Endometrium (tissue), 2 donors: ENCODE data around the gene RARA.
A peak's percentile ranks its signal among the peaks of the same experiment; 100 is the strongest.
"Not testable (repeated sequence)": the region's sequence is repeated elsewhere in the genome, so short reads cannot be mapped to it uniquely, and the experiment has no call there.

ENCODE experiments used
- FAIRE-seq: peaks from 2 replicates; lab custom pipeline; 2012; peaks lifted over from hg19 to GRCh38; lab: Jason Lieb, UNC
- donor health status: control.
- donor health status: control.

RARA gene

DNA sequence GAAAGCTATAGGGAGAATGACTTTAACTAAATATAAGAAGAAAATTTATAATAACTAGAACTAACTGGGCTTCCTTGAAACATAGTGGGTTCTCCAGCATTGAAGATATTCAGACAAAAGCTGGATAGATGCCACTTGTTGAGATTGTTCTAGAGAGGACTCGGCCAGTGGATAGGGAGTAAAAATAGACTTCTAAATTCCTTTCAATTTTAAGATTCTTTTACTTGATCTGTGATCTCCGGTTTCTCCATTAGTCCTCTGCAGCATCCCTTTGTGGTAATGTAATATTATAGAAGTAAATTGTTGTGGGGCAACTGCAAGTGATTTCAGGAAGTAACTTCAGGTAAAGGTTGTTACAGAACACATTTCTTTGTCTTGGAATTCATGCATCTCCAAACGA is 10.3 kb upstream of the RARA start:
- FAIRE-seq: no peak

DNA sequence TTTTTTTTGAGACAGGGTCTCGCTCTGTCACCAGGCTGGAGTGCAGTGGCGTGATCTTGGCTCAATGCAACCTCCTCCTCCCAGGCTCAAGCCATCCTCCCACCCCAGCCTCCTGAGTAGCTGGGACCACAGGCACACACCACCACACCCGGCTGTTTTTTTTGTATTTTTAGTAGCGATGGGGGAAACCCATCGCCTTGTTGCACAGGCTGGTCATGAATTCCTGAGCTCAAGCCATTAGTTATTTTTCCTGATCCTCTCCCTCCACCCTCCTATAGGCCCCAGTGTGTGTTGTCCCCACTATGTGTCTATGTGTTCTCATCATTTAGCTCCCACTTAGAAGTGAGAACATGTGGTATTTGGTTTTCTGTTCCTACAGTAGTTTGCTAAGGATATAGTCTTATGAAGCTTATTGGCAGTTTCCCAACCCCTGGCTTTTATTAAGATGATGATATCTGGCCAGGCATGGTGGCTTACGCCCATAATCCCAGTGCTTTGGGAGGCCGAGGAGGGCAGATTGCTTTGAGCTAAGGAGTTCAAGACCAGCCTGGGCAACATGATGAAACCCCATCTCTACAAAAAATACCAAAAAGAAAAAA is 9.7 kb upstream of the RARA start:
- not testable (repeated sequence) for FAIRE-seq

DNA sequence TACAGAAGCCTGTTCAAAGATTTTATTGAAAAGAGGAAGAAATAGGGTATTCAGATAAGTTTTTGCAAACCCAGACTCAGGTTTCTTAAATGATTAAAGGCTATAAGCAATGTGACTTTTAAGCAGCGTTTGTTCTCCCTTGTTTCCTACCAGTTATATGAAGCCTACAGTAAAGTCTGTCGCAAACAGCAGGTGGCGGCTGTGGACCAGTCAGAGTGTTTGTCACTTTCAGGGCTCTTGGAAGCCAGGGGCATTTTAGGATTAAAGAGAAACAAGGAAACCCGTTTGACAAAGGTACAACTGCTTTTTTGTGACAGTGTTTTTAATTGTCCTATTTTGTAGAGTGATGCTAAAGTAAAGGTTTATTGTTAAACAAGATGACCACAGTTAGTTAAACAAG is 7.7 kb upstream of the RARA start:
- no peak for FAIRE-seq

DNA sequence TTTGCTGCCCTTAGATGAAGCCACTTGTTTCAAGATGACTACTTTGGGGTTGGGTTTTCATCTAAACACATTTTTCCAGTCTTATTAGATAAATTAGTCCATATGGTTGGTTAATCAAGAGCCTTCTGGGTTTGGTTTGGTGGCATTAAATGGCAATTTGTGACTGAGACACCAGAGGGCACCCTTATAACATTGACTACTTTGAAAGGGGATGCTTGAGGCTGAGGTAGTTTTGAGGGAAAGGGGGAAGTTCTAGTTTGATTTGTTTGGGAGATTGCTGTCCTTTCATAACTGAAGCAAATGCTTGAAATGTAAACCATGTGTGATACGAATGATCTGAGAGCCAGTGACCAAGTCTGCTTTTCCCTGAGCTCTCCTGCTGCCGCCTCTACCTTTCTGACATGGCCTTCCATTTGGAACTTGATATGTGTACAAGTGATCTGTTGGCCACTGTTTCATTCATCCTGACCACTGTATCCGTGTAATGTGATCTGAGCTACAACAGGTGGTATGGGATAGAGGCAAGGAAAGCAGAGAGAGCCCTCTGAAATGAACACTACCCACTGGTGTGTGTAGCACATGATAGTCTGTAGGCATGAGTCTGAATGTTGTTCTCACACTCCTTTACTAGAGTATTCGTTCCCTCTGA is 5.8 kb upstream of the RARA start:
- FAIRE-seq: peak; percentile 57

- FAIRE-seq: no peak
Observed at GRCh38 chr17:40303708-40304551, 5.0 kb upstream of the RARA start.

GRCh38 chr17:40304552-40304863 is 4.5 kb upstream of the RARA start:
- not testable (repeated sequence) for FAIRE-seq

DNA sequence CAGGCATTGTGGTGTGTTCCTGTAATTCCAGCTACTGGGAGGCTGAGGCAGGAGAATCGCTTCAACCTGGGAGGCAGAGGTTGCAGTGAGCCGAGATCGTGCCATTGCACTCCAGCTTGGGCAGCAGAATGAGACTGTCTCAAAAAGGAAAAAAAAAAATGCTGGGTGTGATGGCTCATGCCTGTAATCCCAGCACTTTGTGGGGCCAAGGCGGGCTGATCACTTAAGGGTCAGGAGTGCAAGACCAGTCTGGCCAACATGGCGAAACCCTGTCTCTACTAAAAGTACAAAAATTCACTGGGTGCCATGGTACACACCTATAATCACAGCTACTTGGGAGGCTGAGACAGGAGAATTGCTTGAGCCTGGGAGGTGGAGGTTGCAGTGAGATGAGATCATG is 4.1 kb upstream of the RARA start:
- FAIRE-seq: not testable (repeated sequence)

DNA sequence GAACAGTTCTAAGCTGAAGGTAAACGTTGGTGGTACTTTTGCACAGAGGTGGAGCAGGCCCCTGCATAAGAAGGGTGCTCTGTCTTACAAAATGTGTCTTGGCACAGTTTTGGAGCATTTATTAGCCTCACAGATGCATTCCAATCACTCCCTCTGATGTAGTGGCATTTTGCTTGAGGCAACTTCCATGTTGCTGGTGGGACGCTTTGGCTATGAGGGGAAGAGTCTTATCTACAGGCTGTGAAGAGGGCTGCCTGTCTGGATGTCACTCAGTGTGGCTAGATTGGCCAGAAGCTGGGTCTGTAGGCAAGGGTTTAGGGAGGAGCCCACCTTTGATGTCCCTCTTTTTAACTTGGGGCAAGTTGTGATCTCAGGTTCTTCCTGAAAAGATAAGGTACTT is 2.6 kb upstream of the RARA start:
- no peak for FAIRE-seq

- FAIRE-seq: no peak
Observed at GRCh38 chr17:40307001-40307730, 1.8 kb upstream of the RARA start.

DNA sequence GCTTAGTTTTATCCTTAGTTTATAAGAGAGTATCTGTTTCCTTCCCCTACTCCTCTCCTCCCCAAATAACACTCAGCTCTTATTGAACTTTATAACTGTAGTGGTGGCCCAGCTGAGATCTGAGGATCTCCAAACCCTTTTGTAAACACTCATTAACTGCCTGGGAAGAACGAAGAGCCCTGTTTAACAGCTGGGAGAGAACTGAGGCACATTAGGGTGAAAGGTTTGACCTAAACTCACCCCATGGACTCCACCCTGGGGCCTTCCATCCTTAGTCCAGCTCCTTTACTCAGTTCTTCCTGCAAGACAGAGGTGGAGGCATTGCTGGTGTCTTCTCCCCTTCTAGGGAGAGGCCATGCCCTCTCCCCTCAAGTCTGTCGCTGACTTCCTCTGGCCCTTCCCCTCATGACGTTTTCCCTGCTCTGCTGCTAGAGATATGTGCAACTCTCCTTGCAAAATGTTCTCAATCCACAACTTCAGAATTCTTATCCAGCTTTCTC is 1.2 kb upstream of the RARA start:
- FAIRE-seq: no peak

DNA sequence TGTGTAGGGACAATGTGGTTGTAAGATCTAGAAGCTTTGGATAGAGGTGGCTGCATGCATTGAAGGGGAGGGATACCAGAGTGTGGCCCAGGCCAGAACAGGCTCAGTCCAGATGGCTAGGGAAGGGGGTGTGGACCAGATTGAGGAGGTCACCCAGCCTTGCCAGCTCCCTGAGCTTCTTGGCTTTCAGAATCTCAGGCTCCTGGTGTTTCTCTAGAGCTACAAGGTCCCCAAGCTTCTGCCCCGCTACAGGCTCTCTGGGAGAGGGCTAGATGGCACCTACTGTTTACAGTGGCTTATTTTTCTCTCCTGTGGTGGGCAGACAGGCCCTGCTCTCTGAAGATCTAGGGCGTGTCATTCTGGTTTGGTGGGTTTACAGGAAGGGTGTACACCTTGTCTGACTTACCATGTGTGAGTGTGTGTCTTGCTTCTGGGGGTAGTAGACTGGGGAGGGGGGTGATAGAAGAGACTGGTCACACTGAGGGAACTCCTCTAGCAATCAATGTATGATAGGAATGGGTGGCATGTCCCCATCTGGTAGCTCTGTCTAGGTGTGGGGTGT is 1.1 kb downstream of the RARA start:
- FAIRE-seq: no peak

- no peak for FAIRE-seq
Observed at GRCh38 chr17:40310882-40311391, 2.0 kb downstream of the RARA start.

GRCh38 chr17:40311575-40311974 is 2.6 kb downstream of the RARA start:
- no peak for FAIRE-seq

GRCh38 chr17:40312131-40312731 is 3.3 kb downstream of the RARA start:
- no peak for FAIRE-seq

DNA sequence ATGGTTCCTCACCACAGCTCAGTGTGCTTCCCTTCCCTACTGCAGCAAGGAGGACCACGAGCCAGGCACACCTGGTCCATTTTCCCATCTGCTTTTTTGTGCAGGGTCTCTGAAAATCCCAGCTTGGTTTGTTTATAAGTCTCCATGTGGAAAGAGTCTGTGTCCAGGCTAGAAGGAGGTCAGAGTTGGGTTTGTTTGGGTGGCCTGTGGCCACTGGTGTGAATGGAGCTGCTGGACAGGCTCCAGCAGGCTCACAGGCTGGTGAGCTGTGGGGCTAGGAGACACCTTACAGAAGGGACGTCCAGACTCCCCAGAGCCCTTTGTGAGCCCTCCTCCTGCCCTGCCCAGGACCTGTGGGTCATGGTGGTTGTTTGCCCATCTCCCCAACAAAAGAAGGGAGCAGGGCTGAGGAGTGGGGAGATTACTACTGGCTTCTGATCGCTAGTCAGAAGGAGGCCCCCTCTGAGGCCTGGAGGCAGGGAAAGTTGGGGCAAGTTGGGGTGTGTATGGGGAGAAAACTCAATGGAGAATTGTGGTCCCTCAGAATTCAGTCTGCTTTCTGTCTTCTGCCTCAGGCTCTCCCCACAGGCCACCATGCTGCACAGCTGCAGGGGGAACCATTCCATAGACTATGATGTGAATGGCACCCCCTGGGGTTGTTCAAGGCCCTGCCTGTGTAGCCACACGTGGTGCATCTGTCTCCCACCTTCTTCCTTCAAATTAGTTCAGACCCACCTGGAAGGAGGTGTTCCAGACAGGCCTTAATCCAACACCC is 4.1 kb downstream of the RARA start:
- FAIRE-seq: no peak

DNA sequence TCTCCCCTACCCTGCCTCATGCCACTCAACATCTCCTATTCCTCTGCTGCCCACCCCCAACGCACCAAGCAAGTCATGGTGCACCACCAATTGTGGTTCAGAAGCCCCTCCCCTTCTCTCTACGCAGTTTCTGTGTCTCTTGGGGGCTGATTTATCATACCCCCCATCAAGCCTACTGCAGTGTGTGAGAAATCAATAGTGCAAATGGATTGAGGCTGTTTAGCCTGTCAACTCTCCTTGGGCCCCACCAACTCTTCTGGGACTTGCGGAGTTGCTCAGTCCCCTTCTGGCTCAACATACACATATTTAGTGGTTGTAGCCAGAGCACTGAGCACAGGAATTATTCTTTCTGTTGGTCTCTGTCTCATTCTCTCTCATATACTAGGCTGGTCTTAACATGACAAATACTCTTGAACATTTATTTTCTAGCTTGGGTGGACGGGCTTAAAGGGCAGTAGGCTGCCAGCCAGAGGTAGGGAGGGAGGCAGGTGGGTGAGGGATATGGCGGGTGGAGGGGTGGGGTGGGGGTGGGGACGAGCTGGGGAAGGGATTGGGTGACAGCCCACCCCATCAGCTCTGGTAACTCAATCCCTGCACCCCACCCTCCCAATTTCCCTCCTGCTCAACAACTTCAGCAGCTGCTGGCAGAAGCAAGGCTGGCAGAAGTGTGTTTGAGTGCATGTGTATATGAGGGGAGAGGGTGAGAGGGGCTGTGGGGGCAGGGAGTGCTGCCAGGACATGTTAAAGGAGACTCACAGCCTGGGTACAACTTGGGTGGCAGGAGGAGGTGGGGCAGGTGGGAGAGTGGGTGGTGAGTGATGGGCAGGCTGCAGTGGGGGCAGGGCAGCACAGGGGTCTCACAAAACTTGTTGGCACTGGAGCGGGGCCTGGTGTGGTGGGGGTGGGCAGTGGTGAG is 4.9 kb downstream of the RARA start:
- no peak for FAIRE-seq

DNA sequence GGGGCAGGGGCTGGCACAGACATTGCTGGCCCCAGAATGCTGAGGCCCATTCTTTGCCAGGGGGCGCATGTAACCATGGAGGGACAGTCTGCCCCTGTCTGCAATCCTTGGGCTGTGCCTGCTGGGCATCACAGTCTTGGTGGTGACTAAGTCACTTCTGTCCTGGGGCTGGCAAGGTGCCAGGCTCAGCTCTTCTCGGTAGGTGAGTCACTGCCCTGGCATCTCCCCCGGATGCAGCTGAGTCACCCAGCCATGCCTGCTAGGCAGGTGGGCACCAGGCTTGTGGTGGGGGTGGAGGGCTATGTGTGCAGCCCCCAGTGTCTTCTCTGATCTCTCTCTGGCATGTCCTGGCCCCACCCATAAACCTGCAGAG is 5.6 kb downstream of the RARA start:
- FAIRE-seq: no peak

- no peak for FAIRE-seq
Observed at GRCh38 chr17:40315206-40315605, 6.2 kb downstream of the RARA start.

GRCh38 chr17:40315678-40316570 is 6.9 kb downstream of the RARA start:
- no peak for FAIRE-seq
